Mucosa of rectum (tissue), 2 donors: ENCODE results near the gene MEP1A.
"Not testable (repeated sequence)": the region's sequence is repeated elsewhere in the genome, so short reads cannot be mapped to it uniquely, and the experiment has no call there.

Source experiments
- H3K27ac ChIP-seq, 2 donors: one replicate each; pipeline ENCODE4 v1.7.0; 2013; ENCODE audit warnings: inconsistent platforms in 2 of 2, low read depth in 2 of 2, low read length in 2 of 2
- H3K27me3 ChIP-seq, 2 donors: one replicate each; pipeline ENCODE4 v1.7.0; 2013; ENCODE audit warnings: low read length in 2 of 2; ENCODE audit not compliant: control insufficient read depth in 2 of 2, insufficient read depth in 2 of 2
- H3K36me3 ChIP-seq, 2 donors: one replicate each; pipeline ENCODE4 v1.7.0; 2013; ENCODE audit warnings: low read length in 2 of 2; ENCODE audit not compliant: control insufficient read depth in 2 of 2, insufficient read depth in 2 of 2
- H3K4me1 ChIP-seq, 2 donors: one replicate each; pipeline ENCODE4 v1.7.0; 2013; ENCODE audit warnings: low read length in 2 of 2, mild to moderate bottlenecking in 1 of 2; ENCODE audit not compliant: control insufficient read depth in 2 of 2, insufficient read depth in 2 of 2
- H3K4me3 ChIP-seq, 2 donors: one replicate each; pipeline ENCODE4 v1.7.0; 2013; ENCODE audit warnings: low read length in 2 of 2
- H3K9ac ChIP-seq, 2 donors: one replicate each; pipeline ENCODE4 v1.7.0; 2013; ENCODE audit warnings: low read length in 2 of 2, low read depth in 1 of 2, mild to moderate bottlenecking in 1 of 2
- H3K9me3 ChIP-seq, 2 donors: one replicate each; pipeline ENCODE4 v1.7.0; 2013; ENCODE audit warnings: low read length in 2 of 2; ENCODE audit not compliant: control insufficient read depth in 2 of 2
- donor health status: healthy.
- donor health status: Normal muscosa, but diverticular disease.

MEP1A gene

DNA sequence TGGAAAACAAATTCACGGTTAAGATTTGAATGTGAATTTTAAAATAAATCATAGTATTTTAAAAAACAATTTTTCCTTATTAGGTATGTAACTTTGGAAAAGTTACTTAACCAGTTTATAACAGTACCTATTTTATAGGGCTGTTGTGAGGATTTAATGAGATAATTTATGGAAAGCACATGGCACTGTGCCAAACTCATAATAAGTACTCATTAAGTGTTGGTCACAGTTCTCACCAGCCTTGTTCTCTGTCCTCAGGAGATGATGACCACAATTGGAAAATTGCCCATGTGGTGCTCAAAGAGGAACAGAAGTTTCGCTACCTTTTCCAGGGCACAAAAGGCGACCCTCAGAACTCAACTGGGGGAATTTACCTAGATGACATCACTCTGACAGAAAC, 39.6 kb downstream of the MEP1A start:
- Histone ChIP-seq H3K4me3 (no peak overlapping the region), H3K27ac (no peak overlapping the region)

GRCh38 chr6:46834257-46834916, 41.2 kb downstream of the MEP1A start:
- H3K9ac ChIP-seq, H3K27me3 ChIP-seq, H3K27ac ChIP-seq, H3K9me3 ChIP-seq, H3K4me3 ChIP-seq, H3K4me1 ChIP-seq: not testable (repeated sequence)
- peaks cover 0 to 19% of the 10 kb centered on the region in 2 donors for H3K36me3 ChIP-seq

More for the DNA sequence above, 39.6 kb downstream of the MEP1A start:
- Histone ChIP-seq H3K9ac (no peak overlapping the region), H3K36me3 (peaks cover under 1 to 20% of the 10 kb centered on the region in 2 donors), H3K4me1 (no peaks in the 10 kb centered on the region), H3K9me3 (no peaks in the 10 kb centered on the region), H3K27me3 (no peaks in the 10 kb centered on the region)

DNA sequence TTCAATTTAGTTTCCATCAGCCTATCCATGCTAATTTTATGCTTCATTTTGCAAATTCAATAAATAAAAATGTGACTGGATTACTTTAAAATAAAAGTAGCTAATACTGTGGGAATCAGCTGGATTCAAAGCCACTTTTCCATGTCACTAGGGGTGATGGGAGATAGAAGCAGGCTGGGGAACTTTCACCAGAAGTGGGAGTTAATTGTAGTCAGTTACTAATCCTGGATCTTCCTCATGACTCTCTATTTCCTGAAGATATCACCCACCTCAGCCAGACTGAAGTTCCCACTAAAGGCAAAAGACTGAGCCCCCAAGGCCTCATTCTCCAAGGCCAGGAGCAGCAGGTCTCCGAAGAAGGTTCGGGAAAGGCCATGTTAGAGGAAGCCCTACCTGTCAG, 41.8 kb downstream of the MEP1A start:
- H3K36me3 ChIP-seq: peaks cover 2 to 18% of the 10 kb centered on the region in 2 donors
- not testable (repeated sequence) for H3K4me1 ChIP-seq, H3K9me3 ChIP-seq, H3K27ac ChIP-seq, H3K4me3 ChIP-seq, H3K27me3 ChIP-seq, H3K9ac ChIP-seq

GRCh38 chr6:46838033-46838432, 44.8 kb downstream of the MEP1A start:
- Histone ChIP-seq H3K9me3 (peaks cover 0 to 7% of the 10 kb centered on the region in 2 donors), H3K9ac (no peak overlapping the region), H3K27me3 (no peaks in the 10 kb centered on the region), H3K36me3 (peaks cover 2 to 15% of the 10 kb centered on the region in 2 donors), H3K27ac (no peak overlapping the region), H3K4me1 (no peaks in the 10 kb centered on the region), H3K4me3 (no peak overlapping the region)

- not testable (repeated sequence) for H3K4me3 ChIP-seq
Measured at GRCh38 chr6:46842252-46842846, 49.2 kb downstream of the MEP1A start.

GRCh38 chr6:46845126-46845525, 51.9 kb downstream of the MEP1A start:
- H3K27ac ChIP-seq: no peak overlapping the region
- H3K9ac ChIP-seq: no peak overlapping the region
- no peaks in the 10 kb centered on the region for H3K36me3 ChIP-seq
- peaks cover 8% of the 10 kb centered on the region in 2 donors for H3K4me1 ChIP-seq
- peaks cover 0 to 9% of the 10 kb centered on the region in 2 donors for H3K9me3 ChIP-seq
- H3K27me3 ChIP-seq: no peaks in the 10 kb centered on the region
- H3K4me3 ChIP-seq: no peak overlapping the region

More at GRCh38 chr6:46842252-46842846, 49.2 kb downstream of the MEP1A start:
- H3K27ac ChIP-seq, H3K27me3 ChIP-seq, H3K9me3 ChIP-seq, H3K36me3 ChIP-seq, H3K9ac ChIP-seq, H3K4me1 ChIP-seq: not testable (repeated sequence)

DNA sequence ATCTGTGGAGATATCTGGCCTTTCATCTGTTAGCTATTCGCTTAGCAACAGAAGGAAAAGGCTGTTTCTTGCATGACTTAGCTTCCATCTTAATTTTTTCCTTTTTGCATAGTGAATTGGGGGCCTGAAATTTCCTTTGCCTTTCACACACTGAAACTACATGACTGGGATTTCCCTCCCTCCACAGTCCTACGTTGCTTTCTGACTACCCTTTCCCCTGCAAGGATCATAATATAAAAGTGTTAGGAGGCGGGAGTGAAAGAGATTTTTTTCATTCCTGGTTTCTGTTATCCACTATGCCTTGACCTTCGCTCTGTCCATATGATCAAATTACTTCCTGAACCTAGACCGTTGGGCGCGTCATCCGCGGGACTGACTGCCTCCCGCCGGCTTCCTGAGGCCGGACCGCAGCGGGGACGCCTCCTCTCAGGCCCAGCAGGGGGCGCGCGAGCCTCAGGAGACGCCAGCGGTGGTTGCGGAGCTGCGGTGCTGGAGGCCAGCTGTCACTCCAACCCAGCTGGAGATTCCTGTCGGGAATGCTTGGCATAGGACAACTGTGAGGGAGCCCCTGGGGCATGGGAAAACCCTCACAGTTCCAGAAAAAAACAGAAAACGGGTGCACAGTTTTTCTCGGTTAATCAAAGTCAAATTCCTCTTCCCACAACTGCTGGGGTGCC, 55.6 kb downstream of the MEP1A start:
- Histone ChIP-seq H3K4me1 (peaks cover 8% of the 10 kb centered on the region in 2 donors), H3K27me3 (no peaks in the 10 kb centered on the region), H3K27ac (peak overlapping the region in 1 of 2 donors; percentile 2), H3K4me3 (peak overlapping the region; percentile 8 to 45), H3K36me3 (no peaks in the 10 kb centered on the region), H3K9ac (no peak overlapping the region), H3K9me3 (no peaks in the 10 kb centered on the region)

- Histone ChIP-seq H3K4me1 (peaks cover 8% of the 10 kb centered on the region in 2 donors), H3K9ac (no peak overlapping the region), H3K9me3 (no peaks in the 10 kb centered on the region), H3K36me3 (no peaks in the 10 kb centered on the region), H3K27me3 (no peaks in the 10 kb centered on the region), H3K4me3 (no peak overlapping the region), H3K27ac (no peak overlapping the region)
Measured at GRCh38 chr6:46849361-46849690, 56.1 kb downstream of the MEP1A start.

GRCh38 chr6:46850792-46851191, 57.6 kb downstream of the MEP1A start:
- no peaks in the 10 kb centered on the region for H3K36me3 ChIP-seq
- H3K4me3 ChIP-seq: no peak overlapping the region
- H3K9ac ChIP-seq: no peak overlapping the region
- H3K27ac ChIP-seq: no peak overlapping the region
- H3K4me1 ChIP-seq: peaks cover 8% of the 10 kb centered on the region in 2 donors
- H3K27me3 ChIP-seq: no peaks in the 10 kb centered on the region
- H3K9me3 ChIP-seq: no peaks in the 10 kb centered on the region

DNA sequence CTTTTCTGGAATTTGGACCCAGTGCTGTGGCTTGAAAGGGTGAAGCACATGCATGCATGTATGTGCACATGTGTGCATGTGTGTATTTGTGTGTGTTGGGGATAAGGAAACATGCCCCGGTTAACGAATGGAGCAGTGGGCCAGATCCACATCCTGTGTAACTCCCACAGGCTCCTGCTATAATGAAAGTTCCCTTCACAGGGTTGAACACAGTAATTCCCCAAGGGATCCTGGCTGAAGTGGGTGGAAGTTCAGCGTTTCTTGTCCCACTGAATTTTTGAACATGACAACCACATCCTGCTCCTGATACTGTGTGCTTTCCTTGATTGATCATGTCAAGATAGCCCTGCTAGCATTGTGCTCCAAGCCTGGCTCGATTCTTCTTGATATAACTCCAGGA, 58.4 kb downstream of the MEP1A start:
- not testable (repeated sequence) for H3K27ac ChIP-seq, H3K27me3 ChIP-seq, H3K9me3 ChIP-seq, H3K4me1 ChIP-seq, H3K4me3 ChIP-seq, H3K36me3 ChIP-seq, H3K9ac ChIP-seq
